ENCODE results near the gene PCDHGB1. TPM values are rescaled to one million over a fixed set of nuclear protein-coding genes. Genes with fewer than 3 reads are reported as not detected.
"Not testable (repeated sequence)": the region's sequence is repeated elsewhere in the genome, so short reads cannot be mapped to it uniquely, and the experiment has no call there.

Gene PCDHGB1
- total and polyA plus RNA-seq, 4 donors, result 0.17 to 8.4 (median 1.3) TPM

GRCh38 chr5:141345327-141345726 is 4.6 kb upstream of the PCDHGB1 start:
- Histone ChIP-seq H3K27me3 (ENCODE audit: control insufficient read depth in 3 of 3, insufficient read depth in 3 of 3, low read length in 2 of 3) (no peaks in the 10 kb centered on the region), H3K27ac (ENCODE audit: low read depth in 1 of 2, low read length in 1 of 2) (no peak overlapping the region), H3K4me3 (no peak overlapping the region), H3K36me3 (ENCODE audit: control insufficient read depth in 4 of 4, insufficient read depth in 4 of 4, low read length in 4 of 4) (no peaks in the 10 kb centered on the region), H3K4me1 (ENCODE audit: control insufficient read depth in 5 of 5, insufficient read depth in 5 of 5, low read length in 5 of 5) (no peaks in the 10 kb centered on the region), H3K9ac (ENCODE audit: insufficient read depth in 1 of 2, low read length in 2 of 2) (no peak overlapping the region), H3K9me3 (ENCODE audit: control insufficient read depth in 4 of 4, insufficient read depth in 3 of 4, low read length in 3 of 4) (peaks cover 0 to 47% (median 21%) of the 10 kb centered on the region in 4 donors)
- ATAC-seq (ENCODE audit: insufficient read depth, low FRiP score), result no peak
- no peak for DNase-seq
- TF ChIP-seq, protein P1, sequence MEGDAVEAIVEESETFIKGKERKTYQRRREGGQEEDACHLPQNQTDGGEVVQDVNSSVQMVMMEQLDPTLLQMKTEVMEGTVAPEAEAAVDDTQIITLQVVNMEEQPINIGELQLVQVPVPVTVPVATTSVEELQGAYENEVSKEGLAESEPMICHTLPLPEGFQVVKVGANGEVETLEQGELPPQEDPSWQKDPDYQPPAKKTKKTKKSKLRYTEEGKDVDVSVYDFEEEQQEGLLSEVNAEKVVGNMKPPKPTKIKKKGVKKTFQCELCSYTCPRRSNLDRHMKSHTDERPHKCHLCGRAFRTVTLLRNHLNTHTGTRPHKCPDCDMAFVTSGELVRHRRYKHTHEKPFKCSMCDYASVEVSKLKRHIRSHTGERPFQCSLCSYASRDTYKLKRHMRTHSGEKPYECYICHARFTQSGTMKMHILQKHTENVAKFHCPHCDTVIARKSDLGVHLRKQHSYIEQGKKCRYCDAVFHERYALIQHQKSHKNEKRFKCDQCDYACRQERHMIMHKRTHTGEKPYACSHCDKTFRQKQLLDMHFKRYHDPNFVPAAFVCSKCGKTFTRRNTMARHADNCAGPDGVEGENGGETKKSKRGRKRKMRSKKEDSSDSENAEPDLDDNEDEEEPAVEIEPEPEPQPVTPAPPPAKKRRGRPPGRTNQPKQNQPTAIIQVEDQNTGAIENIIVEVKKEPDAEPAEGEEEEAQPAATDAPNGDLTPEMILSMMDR (IDR thresholded peaks at IDR 0.05; ENCODE audit: control extremely low read depth, extremely low read depth), result no peak
- WGBS, 2 donors, result 33 to 39% methylated on average over 20 of the region's 20 CpGs

DNA sequence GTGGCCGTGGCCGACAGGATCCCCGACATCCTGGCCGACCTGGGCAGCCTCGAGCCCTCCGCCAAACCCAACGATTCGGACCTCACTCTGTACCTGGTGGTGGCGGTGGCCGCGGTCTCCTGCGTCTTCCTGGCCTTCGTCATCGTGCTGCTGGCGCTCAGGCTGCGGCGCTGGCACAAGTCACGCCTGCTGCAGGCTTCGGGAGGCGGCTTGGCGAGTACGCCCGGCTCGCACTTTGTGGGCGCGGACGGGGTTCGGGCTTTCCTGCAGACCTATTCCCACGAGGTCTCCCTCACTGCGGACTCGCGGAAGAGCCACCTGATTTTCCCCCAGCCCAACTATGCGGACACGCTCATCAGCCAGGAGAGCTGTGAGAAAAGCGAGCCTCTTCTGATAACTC is 3.9 kb upstream of the PCDHGB1 start:
- H3K27ac ChIP-seq (ENCODE audit: low read depth in 1 of 2, low read length in 1 of 2); DNase-seq; H3K9ac ChIP-seq (ENCODE audit: insufficient read depth in 1 of 2, low read length in 2 of 2); H3K27me3 ChIP-seq (ENCODE audit: control insufficient read depth in 3 of 3, insufficient read depth in 3 of 3, low read length in 2 of 3); H3K36me3 ChIP-seq (ENCODE audit: control insufficient read depth in 4 of 4, insufficient read depth in 4 of 4, low read length in 4 of 4); H3K4me1 ChIP-seq (ENCODE audit: control insufficient read depth in 5 of 5, insufficient read depth in 5 of 5, low read length in 5 of 5); ATAC-seq (ENCODE audit: insufficient read depth, low FRiP score); H3K4me3 ChIP-seq: not testable (repeated sequence)
- peaks cover 0 to 44% (median 24%) of the 10 kb centered on the region in 4 donors for H3K9me3 ChIP-seq (ENCODE audit: control insufficient read depth in 4 of 4, insufficient read depth in 3 of 4, low read length in 3 of 4)
- WGBS, 2 donors, result 38 to 49% methylated on average over 20 to 27 of the region's 35 CpGs

DNA sequence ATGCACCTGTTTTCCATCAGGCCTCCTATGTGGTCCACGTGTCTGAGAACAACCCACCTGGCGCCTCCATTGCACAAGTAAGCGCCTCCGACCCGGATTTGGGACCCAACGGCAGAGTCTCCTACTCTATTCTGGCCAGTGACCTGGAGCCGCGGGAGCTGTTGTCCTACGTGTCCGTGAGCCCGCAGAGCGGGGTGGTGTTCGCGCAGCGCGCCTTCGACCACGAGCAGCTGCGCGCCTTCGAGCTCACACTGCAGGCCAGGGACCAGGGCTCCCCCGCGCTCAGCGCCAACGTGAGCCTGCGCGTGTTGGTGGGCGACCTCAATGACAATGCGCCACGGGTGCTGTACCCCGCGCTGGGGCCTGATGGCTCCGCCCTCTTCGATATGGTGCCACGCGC is 1.7 kb downstream of the PCDHGB1 start:
- no peaks in the 10 kb centered on the region for H3K4me1 ChIP-seq (ENCODE audit: control insufficient read depth in 5 of 5, insufficient read depth in 5 of 5, low read length in 5 of 5)
- 31 to 39% methylated on average over 29 to 35 of the region's 36 CpGs for WGBS, 2 donors
- H3K36me3 ChIP-seq (ENCODE audit: control insufficient read depth in 4 of 4, insufficient read depth in 4 of 4, low read length in 4 of 4), result no peaks in the 10 kb centered on the region
- H3K9me3 ChIP-seq (ENCODE audit: control insufficient read depth in 4 of 4, insufficient read depth in 3 of 4, low read length in 3 of 4), result peaks cover 8 to 44% (median 26%) of the 10 kb centered on the region in 4 donors
- TF ChIP-seq, protein P1 (IDR thresholded peaks at IDR 0.05; ENCODE audit: control extremely low read depth, extremely low read depth), result no peak
- no peak for ATAC-seq (ENCODE audit: insufficient read depth, low FRiP score)
- DNase-seq, result no peak
- H3K9ac ChIP-seq (ENCODE audit: insufficient read depth in 1 of 2, low read length in 2 of 2), result no peak overlapping the region
- H3K27ac ChIP-seq (ENCODE audit: low read depth in 1 of 2, low read length in 1 of 2), result no peak overlapping the region
- no peak overlapping the region for H3K4me3 ChIP-seq
- no peaks in the 10 kb centered on the region for H3K27me3 ChIP-seq (ENCODE audit: control insufficient read depth in 3 of 3, insufficient read depth in 3 of 3, low read length in 2 of 3)

GRCh38 chr5:141354900-141355469 is 5.1 kb downstream of the PCDHGB1 start, which contains the start of gene PCDHGA4:
TSS of gene PCDHGA4 (plus strand) at chr5:141355021. CDS start at chr5:141355108, 87 bp downstream.
- DNase-seq, result peak in 1 of 3 donors; percentile 6
- no peaks in the 10 kb centered on the region for H3K27me3 ChIP-seq (ENCODE audit: control insufficient read depth in 3 of 3, insufficient read depth in 3 of 3, low read length in 2 of 3)
- H3K4me3 ChIP-seq, result no peak within 1 kb of the TSS
- no peak within 1 kb of the TSS for H3K27ac ChIP-seq (ENCODE audit: low read depth in 1 of 2, low read length in 1 of 2)
- no peaks in the 10 kb centered on the region for H3K4me1 ChIP-seq (ENCODE audit: control insufficient read depth in 5 of 5, insufficient read depth in 5 of 5, low read length in 5 of 5)
- H3K9me3 ChIP-seq (ENCODE audit: control insufficient read depth in 4 of 4, insufficient read depth in 3 of 4, low read length in 3 of 4), result peaks cover 11 to 47% (median 26%) of the 10 kb centered on the region in 4 donors
- H3K36me3 ChIP-seq (ENCODE audit: control insufficient read depth in 4 of 4, insufficient read depth in 4 of 4, low read length in 4 of 4), result no peaks in the 10 kb centered on the region
- no peak within 1 kb of the TSS for H3K9ac ChIP-seq (ENCODE audit: insufficient read depth in 1 of 2, low read length in 2 of 2)
- TF ChIP-seq, protein P1 (IDR thresholded peaks at IDR 0.05; ENCODE audit: control extremely low read depth, extremely low read depth), result no peak
- 15% methylated on average over 29 of the region's 29 CpGs for WGBS, 2 donors
- ATAC-seq (ENCODE audit: insufficient read depth, low FRiP score), result no peak
